ENCODE data around the gene GFI1. TPM values are rescaled to one million over a fixed set of nuclear protein-coding genes. Genes with fewer than 3 reads are reported as not detected.
"Not testable (repeated sequence)": the region's sequence is repeated elsewhere in the genome, so short reads cannot be mapped to it uniquely, and the experiment has no call there.

GFI1 gene
- polyA plus RNA-seq (2011; rRNA removed) (0.15 and 0.18 TPM in 2 replicates), polyA plus RNA-seq (2017; fragmentation: RNase III; extraction: RNeasy Plus Mini Kit Qiagen cat#74134 plus additional on column Dnase treatment) (0.04 to 0.08 TPM (median 0.08 TPM) in 3 replicates), polyA minus RNA-seq (2011; rRNA and poly(A)+ RNA removed) (0.08 and 0.63 TPM in 2 replicates)
- 0.15 and 0.18 TPM in 2 replicates for polyA plus RNA-seq (2012; cell fraction: cytosol; rRNA removed)
- 0.35 and 0.47 TPM in 2 replicates for polyA plus RNA-seq (2012; cell fraction: nucleus; rRNA removed)

- TF ChIP-seq CHD4 (IDR thresholded peaks at IDR 0.05; ENCODE audit: borderline replicate concordance) (no peak), E2F6 (IDR thresholded peaks at IDR 0.05; ENCODE audit: borderline replicate concordance, low read depth) (peak; percentile 54; the same call in 1 of the 2 replicates), CBX8 (IDR thresholded peaks at IDR 0.05) (no peak), MAX (IDR thresholded peaks at IDR 0.05) (0 out of 2 replicates have a peak, but pooled peaks have one; percentile 21), RAD21 (conservative IDR thresholded peaks at IDR 0.05 in 1 of 2, IDR thresholded peaks at IDR 0.05 in 1 of 2) (no peak), KDM5A (IDR thresholded peaks at IDR 0.05) (no peak), ELK1 (IDR thresholded peaks at IDR 0.05; ENCODE audit: low read depth, low read length) (no peak)
- ChIA-PET POLR2A (no interaction called here), CTCF (interaction anchor here (0.6 to 2.5 kb wide), 5 partner anchors 8 to 318 kb away, joined by 3 to 11 read pairs (median 3); no protein-coding TSS in a partner anchor)
- no peak for DNase-seq (ENCODE audit: low read depth in 1 of 2, low spot score in 1 of 2)
- H3K9me3 ChIP-seq: no peaks in the 10 kb centered on the region
- FAIRE-seq: no peak
- peak within 1 kb of the TSS; percentile 99 for H3K4me2 ChIP-seq
- 0% methylated on average over 4 of the region's 77 CpGs for WGBS (ENCODE audit: missing lambda C conversion rate)
- peak within 1 kb of the TSS; percentile 35 to 73; a peak in 3 of 6 replicates for H3K27ac ChIP-seq
- H3K4me1 ChIP-seq: peaks cover 28% of the 10 kb centered on the region; the same call in 2 of the 3 replicates
- peak; percentile 2 to 21; a peak in 1 of 6 replicates for ATAC-seq
- H3K4me3 ChIP-seq: peak within 1 kb of the TSS; percentile 66
Measured at GRCh38 chr1:92486251-92487077, at the start of gene GFI1. TSS of gene GFI1 (minus strand) at chr1:92486925. CDS start at chr1:92483487, 3,438 bp downstream.

- DNase-seq (ENCODE audit: low read depth in 1 of 2, low spot score in 1 of 2); H3K4me2 ChIP-seq; CTCF ChIA-PET; H3K4me1 ChIP-seq; H3K4me3 ChIP-seq; FAIRE-seq; H3K27ac ChIP-seq; H3K9me3 ChIP-seq; POLR2A ChIA-PET; ATAC-seq: not testable (repeated sequence)
- WGBS (ENCODE audit: missing lambda C conversion rate): 90% methylated on average over 4 of the region's 4 CpGs
Measured at GRCh38 chr1:92532371-92532770, 45.6 kb upstream of the GFI1 start.

GRCh38 chr1:92531939-92532338 is 45.2 kb upstream of the GFI1 start:
- DNase-seq (ENCODE audit: low read depth in 1 of 2, low spot score in 1 of 2); H3K4me1 ChIP-seq; FAIRE-seq; ATAC-seq; CTCF ChIA-PET; H3K4me3 ChIP-seq; POLR2A ChIA-PET; H3K9me3 ChIP-seq; H3K27ac ChIP-seq; H3K4me2 ChIP-seq: not testable (repeated sequence)
- 72% methylated on average over 3 of the region's 3 CpGs for WGBS (ENCODE audit: missing lambda C conversion rate)

- Histone ChIP-seq H3K9me3 (no peaks in the 10 kb centered on the region), H3K4me3 (no peak overlapping the region), H3K4me1 (no peaks in the 10 kb centered on the region), H3K4me2 (no peak overlapping the region), H3K27ac (no peak overlapping the region)
- POLR2A ChIA-PET: no interaction called here
- FAIRE-seq: no peak
- CTCF ChIA-PET: no interaction called here
- TF ChIP-seq HOXB13 (CRISPR knock-in tag; IDR thresholded peaks at IDR 0.05; ENCODE audit: low read depth) (no peak), ESRRA (IDR thresholded peaks at IDR 0.05; ENCODE audit: borderline replicate concordance, low read length) (no peak), PHF8 (IDR thresholded peaks at IDR 0.05; ENCODE audit: borderline replicate concordance, low read depth) (no peak), CBX8 (IDR thresholded peaks at IDR 0.05) (no peak), EHF (CRISPR knock-in tag; IDR thresholded peaks at IDR 0.05) (no peak)
- 95% methylated on average over 2 of the region's 2 CpGs for WGBS (ENCODE audit: missing lambda C conversion rate)
- ATAC-seq: no peak
- no peak for DNase-seq (ENCODE audit: low read depth in 1 of 2, low spot score in 1 of 2)
Measured at GRCh38 chr1:92527670-92528069, 40.9 kb upstream of the GFI1 start.

GRCh38 chr1:92524944-92525590 is 38.3 kb upstream of the GFI1 start:
- H3K4me2 ChIP-seq: not testable (repeated sequence)

More at GRCh38 chr1:92524944-92525590, 38.3 kb upstream of the GFI1 start:
- ATAC-seq; POLR2A ChIA-PET; H3K4me3 ChIP-seq; DNase-seq (ENCODE audit: low read depth in 1 of 2, low spot score in 1 of 2); H3K9me3 ChIP-seq; H3K27ac ChIP-seq; H3K4me1 ChIP-seq; CTCF ChIA-PET; FAIRE-seq: not testable (repeated sequence)
- WGBS (ENCODE audit: missing lambda C conversion rate): 92% methylated on average over 9 of the region's 9 CpGs

Measured in A549 (cell line).